HG02981 (cell line): ENCODE measurements around the gene CD53.
"Not testable (repeated sequence)": the region's sequence is repeated elsewhere in the genome, so short reads cannot be mapped to it uniquely, and the experiment has no call there.

ENCODE experiments used
- ATAC-seq: cut with Tn5 transposase; IDR thresholded peaks from one replicate; pipeline ENCODE4 v1.9.1; 2021; ENCODE audit warnings: mild to moderate bottlenecking, moderate library complexity; ENCODE audit not compliant: unreplicated experiment

Gene CD53, protein sequence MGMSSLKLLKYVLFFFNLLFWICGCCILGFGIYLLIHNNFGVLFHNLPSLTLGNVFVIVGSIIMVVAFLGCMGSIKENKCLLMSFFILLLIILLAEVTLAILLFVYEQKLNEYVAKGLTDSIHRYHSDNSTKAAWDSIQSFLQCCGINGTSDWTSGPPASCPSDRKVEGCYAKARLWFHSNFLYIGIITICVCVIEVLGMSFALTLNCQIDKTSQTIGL

GRCh38 chr1:110872745-110873720 lies at the start of gene CD53:
Gene CD53, plus strand, starts transcription at chr1:110873148. Its CDS starts 18,261 bp downstream, at chr1:110891409.
- peak; percentile 59 for ATAC-seq

DNA sequence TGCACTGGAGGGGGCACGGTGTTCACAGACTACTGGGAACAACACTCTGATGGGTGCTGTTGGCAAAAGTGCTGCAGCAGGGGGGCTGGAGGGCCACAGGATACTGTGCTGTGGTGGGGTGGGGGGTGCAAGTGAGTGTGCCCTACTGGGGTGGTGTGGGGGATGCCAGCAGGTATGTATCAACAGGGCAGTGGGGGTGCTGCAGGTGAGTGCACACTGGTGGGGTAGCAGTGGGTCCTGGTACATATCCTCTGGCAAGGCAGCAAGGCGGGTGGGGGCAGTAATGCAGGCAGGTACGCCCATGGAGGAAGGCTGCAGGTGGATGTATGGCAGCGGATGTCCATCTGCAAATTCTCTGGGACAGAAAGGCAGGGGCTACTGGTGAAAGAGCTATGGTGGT lies 48.8 kb upstream of the CD53 start:
- ATAC-seq: no peak

DNA sequence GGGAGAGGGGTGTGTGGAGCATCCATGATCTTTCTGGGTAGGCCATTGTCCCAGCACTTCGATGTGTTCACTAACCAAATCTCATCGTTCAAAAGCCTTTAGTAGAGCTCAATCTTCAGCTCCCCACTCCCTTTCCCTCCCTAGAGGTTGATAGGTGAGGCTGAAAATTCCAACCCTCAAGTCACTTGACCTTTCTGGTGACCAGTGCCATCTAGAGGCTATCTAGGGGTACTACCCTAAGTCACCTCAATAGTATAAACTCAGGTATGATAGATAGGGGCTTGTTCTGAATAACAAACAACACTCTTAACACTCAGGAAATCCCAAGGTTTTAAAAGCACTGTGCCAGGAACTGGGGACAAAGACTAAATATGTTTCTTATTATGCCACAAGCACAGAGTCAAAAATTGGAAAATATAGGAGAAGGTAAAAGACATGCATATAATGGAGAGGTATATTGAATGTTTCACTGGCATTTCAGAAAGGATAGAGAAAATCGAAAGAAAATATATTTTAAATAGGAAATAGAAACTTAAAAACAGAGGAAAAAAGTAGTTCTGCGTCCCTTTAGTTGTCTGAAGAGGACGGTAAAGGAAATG lies 42.9 kb upstream of the CD53 start:
- ATAC-seq: no peak

DNA sequence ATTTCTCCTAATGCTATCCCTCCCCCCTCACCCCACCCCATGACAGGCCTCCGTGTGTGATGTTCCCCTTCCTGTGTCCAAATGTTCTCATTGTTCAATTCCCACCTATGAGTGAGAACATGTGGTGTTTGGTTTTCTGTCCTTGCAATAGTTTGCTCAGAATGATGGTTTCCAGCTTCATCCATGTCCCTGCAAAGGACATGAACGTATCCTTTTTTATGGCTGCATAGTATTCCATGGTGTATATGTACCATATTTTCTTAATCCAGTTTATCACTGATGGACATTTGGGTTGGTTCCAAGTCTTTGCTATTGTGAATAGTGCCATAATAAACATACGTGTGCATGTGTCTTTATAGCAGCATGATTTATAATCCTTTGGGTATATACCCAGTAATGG lies 39.2 kb upstream of the CD53 start:
- not testable (repeated sequence) for ATAC-seq

DNA sequence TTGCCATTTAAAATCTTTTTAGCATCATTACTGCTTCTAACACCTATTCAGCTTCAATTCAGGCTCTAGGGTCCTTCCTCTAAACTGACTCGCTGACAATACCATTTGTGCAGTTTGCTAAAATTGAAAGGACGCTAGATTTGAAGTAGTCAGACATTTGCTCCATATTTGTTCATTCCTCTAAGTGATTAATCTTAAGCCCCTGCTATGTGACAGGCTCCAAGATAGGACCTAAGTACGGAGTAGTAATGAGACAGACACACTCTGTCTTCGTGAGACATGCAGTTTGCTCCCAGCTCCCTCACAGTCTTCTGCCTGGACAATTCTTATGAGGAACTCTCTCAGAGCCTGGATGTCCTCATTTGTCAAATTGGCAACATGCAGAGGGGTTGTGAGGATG lies 26.1 kb upstream of the CD53 start:
- ATAC-seq: no peak

- no peak for ATAC-seq
Observed at GRCh38 chr1:110850145-110850544, 22.8 kb upstream of the CD53 start.

DNA sequence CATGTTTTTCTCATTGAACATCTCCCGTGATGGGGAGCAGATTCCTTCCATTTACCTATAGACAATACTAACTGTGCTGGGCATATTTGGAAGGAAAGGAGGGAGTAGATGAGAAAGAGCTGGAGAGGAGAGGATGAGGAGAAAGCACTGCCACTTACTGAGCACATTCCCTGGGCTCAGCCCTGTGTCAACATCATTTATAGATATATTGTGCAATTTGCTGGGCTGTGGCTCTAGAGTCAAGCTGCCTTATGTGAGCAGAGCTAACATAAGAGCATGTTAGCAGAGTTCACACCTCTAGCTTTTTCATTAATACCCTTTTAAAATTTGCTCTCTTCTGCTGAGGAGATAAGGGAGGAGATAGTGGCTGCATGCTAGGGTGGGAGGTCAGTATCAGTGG lies 22.3 kb upstream of the CD53 start:
- no peak for ATAC-seq

DNA sequence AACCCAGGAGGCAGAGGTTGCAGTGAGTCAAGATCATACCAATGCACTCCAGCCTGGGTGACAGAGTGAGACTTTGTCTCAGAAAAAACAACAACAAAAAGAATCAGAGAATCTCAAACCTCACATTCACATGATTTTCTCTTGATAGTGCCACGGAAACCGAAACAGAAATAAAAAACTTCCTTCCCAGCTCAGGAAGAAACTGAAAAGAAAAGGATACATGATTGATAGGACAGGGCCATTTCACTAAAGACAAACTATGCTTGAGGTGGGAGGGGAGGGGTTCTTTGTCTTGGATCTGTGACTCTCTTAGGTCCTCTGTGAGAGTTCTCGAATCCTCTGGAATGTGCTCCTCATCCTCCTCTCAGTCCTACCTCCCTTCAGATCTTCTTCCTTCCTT lies 19.8 kb upstream of the CD53 start:
- no peak for ATAC-seq

- ATAC-seq: no peak
Observed at GRCh38 chr1:110856410-110856809, 16.5 kb upstream of the CD53 start.

GRCh38 chr1:110857964-110858948 lies 14.7 kb upstream of the CD53 start:
- no peak for ATAC-seq

GRCh38 chr1:110859062-110859461 lies 13.9 kb upstream of the CD53 start:
- ATAC-seq: no peak

DNA sequence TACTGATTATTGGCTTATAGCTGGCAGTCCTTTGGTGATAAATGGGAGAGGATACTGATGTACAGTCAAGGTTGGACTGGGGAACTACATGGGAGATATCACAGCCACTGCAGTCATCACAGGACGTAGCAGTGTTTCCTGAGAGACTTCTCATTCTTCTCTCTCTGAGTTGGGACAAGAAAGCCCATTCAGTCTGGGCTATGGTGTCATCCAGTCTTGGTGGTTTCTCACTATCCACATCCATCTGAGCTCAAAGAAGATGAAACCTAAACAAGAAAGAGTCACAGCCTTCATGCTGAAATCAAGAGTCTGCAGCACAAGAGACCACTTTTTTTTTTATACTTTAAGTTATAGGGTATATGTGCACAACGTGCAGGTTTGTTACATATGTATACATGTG lies 12.8 kb upstream of the CD53 start:
- ATAC-seq: no peak

DNA sequence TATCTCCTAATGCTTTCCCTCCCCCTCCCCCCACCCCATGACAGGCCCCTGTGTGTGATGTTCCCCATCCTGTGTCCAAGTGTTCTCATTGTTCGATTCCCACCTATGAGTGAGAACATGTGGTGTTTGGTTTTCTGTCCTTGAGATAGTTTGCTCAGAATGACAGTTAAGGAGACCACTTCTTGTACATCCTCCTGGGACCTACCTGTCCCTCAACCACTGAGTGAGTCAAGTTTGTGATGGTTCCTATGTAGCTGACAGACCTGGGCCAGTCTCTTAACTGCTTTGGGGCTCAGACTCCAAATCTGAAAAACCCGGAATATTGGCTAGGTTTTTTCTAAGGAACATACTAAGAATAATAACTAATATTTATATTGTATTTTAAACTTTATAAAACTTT lies 12.3 kb upstream of the CD53 start:
- ATAC-seq: not testable (repeated sequence)

GRCh38 chr1:110861942-110862341 lies 11.0 kb upstream of the CD53 start:
- ATAC-seq: not testable (repeated sequence)

DNA sequence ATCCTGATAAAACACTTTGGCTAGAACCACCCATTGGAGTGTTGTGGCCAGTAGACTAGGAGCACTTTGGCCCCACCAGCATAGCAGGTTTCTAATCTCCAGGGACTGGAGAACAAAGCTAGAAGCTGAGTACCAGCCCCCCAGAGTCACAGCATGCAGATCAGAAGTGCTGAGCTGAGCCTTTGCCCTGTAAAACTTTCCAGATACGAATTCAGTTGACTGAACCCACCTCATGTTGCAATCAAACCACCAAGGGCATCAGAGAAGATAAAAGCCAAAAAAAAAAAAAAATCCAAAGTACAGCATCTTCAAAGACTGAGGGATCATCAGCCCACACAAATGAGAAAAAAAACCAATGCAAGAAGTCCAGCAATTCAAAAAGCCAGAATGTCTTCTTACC lies 8.7 kb upstream of the CD53 start:
- no peak for ATAC-seq

DNA sequence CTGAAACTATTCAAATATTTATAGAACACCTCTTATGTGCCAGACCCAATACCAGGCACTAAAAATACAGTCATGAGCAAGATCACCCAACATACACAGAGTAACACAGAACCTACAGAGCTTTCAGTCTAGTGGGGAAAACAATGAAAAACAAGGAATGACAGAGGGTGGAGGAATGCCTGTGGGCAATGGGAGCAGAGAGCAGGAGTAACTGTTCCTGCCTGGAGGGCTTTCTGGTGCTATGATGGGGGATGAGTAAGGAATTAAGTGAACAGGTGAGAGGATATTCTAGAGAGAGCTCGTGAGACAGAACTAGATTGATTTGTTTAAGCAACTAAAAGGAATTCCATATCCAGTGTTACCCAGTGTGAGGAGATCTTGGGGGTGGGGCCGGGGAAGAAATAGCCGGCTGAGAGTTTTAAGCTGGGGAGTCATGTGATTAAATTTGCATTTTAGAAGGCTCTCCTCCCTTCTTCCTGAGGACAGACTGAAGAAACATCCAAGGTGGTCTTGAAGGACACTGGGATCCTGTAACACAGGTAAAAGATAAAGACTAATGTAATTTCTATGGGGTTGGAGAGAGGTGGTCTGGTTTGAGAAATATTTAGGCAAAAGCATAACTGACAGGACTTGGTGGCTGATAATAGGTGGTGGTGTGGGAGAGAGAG lies 2.1 kb upstream of the CD53 start:
- ATAC-seq: no peak

DNA sequence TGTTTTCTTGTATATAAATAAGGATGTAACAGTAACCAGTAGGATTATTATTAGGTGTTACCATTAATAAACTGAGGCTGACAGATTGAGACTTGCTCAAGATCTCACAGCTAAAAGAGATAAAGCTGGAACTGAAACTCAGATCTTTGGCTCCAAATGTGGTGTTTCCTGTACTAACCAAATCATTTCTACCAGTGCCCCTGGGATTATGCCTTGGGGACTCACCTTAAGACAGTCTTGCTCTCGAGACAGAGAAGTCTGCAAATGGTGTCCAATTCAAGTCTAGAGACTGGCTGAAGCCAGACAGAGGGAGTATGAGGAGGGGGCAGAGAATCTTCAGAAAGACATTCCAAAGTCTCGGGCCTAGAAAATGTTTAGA lies 593 bp upstream of the CD53 start:
- peak; percentile 30 for ATAC-seq

DNA sequence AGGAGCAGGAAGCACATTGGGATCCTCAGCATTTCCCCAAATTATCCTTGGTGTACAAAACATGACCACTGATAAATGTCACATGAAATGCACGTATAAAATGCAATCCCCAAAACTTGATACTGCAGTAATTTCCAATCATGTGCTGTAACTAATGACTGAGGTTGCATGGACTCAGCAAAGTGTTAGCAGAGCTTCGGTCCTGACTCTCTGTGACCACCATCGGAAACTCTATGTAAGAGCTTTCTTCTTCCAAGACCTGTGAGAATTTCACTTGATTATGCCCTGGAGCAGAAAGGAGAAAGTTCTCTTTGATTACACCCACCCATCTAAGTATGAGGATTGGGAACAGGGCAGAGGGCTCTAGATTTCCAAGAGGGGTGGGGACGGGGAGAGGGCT lies 908 bp downstream of the CD53 start:
- no peak for ATAC-seq

GRCh38 chr1:110874324-110875215 lies 1.6 kb downstream of the CD53 start:
- peak; percentile 4 for ATAC-seq
